ENCODE data around the gene PANK3. TPM values are rescaled to one million over a fixed set of nuclear protein-coding genes. Genes with fewer than 3 reads are reported as not detected.
"Not testable (repeated sequence)": the region's sequence is repeated elsewhere in the genome, so short reads cannot be mapped to it uniquely, and the experiment has no call there.

Gene PANK3
- total RNA-seq, 2 experiments from 2014 or later: 58.7 to 60.6 TPM

- no peak overlapping the region for H3K4me3 Mint-ChIP-seq
- ChIA-PET POLR2A (no interaction called here), CTCF (interaction anchor here (0.6 kb wide), 2 partner anchors 188 to 942 kb away, joined by 3 read pairs; no protein-coding TSS in a partner anchor)
- peaks cover 62% of the 10 kb centered on the region for H3K36me3 Mint-ChIP-seq (ENCODE audit: low read depth)
- ATAC-seq (no peak), DNase-seq (no peak)
- no peaks in the 10 kb centered on the region for H3K9me3 Mint-ChIP-seq
- no peak for TF ChIP-seq CTCF (IDR thresholded peaks at IDR 0.05)
- no peaks in the 10 kb centered on the region for H3K4me1 Mint-ChIP-seq (ENCODE audit: low read depth)
- intact Hi-C loops (cut with micrococcal nuclease): no loop called here
- no peaks in the 10 kb centered on the region for H3K27me3 Mint-ChIP-seq
- no peak overlapping the region for H3K27ac Mint-ChIP-seq
These were observed 25.6 kb downstream of the PANK3 start for GRCh38 chr5:168553377-168554130.

- ATAC-seq (no peak), DNase-seq (no peak)
- POLR2A ChIA-PET: no interaction called here
- Mint-ChIP-seq H3K27ac (no peak overlapping the region), H3K36me3 (ENCODE audit: low read depth) (peaks cover 65% of the 10 kb centered on the region), H3K9me3 (peaks cover 3% of the 10 kb centered on the region), H3K4me1 (ENCODE audit: low read depth) (no peaks in the 10 kb centered on the region), H3K27me3 (no peaks in the 10 kb centered on the region), H3K4me3 (no peak overlapping the region)
- CTCF ChIA-PET: no interaction called here
- intact Hi-C loops (cut with micrococcal nuclease): no loop called here
- no peak for TF ChIP-seq CTCF (IDR thresholded peaks at IDR 0.05)
These were observed 27.0 kb downstream of the PANK3 start for GRCh38 chr5:168552146-168552545.

- intact Hi-C loops (cut with micrococcal nuclease): no loop called here
- DNase-seq: no peak
- H3K36me3 Mint-ChIP-seq (ENCODE audit: low read depth): peaks cover 59% of the 10 kb centered on the region
- CTCF ChIA-PET: no interaction called here
- no peaks in the 10 kb centered on the region for H3K4me1 Mint-ChIP-seq (ENCODE audit: low read depth)
- H3K4me3 Mint-ChIP-seq: no peak overlapping the region
- H3K27me3 Mint-ChIP-seq: no peaks in the 10 kb centered on the region
- peaks cover 5% of the 10 kb centered on the region for H3K9me3 Mint-ChIP-seq
- POLR2A ChIA-PET: no interaction called here
- ATAC-seq: no peak
- TF ChIP-seq CTCF (IDR thresholded peaks at IDR 0.05): no peak
- H3K27ac Mint-ChIP-seq: no peak overlapping the region
These were observed 28.5 kb downstream of the PANK3 start for GRCh38 chr5:168550656-168551055.

GRCh38 chr5:168549554-168549953 lies 29.6 kb downstream of the PANK3 start:
- no peak for TF ChIP-seq CTCF (IDR thresholded peaks at IDR 0.05)
- H3K9me3 Mint-ChIP-seq: peaks cover 7% of the 10 kb centered on the region
- no peak overlapping the region for H3K4me3 Mint-ChIP-seq
- DNase-seq (no peak), ATAC-seq (no peak)
- POLR2A ChIA-PET: interaction anchor here (1.4 kb wide), 1 partner anchor 10 kb away, joined by 3 read pairs; no protein-coding TSS in a partner anchor
- intact Hi-C loops (cut with micrococcal nuclease): no loop called here
- no peak overlapping the region for H3K27ac Mint-ChIP-seq
- CTCF ChIA-PET: no interaction called here
- peaks cover 58% of the 10 kb centered on the region for H3K36me3 Mint-ChIP-seq (ENCODE audit: low read depth)
- H3K27me3 Mint-ChIP-seq: no peaks in the 10 kb centered on the region
- no peaks in the 10 kb centered on the region for H3K4me1 Mint-ChIP-seq (ENCODE audit: low read depth)

- H3K36me3 Mint-ChIP-seq (ENCODE audit: low read depth): no peaks in the 10 kb centered on the region
- H3K4me1 Mint-ChIP-seq (ENCODE audit: low read depth): no peaks in the 10 kb centered on the region
- POLR2A ChIA-PET: no interaction called here
- H3K4me3 Mint-ChIP-seq: no peak overlapping the region
- peaks cover 5% of the 10 kb centered on the region for H3K27me3 Mint-ChIP-seq
- CTCF ChIA-PET: interaction anchor here (0.7 kb wide), 1 partner anchor 9 kb away, joined by 3 read pairs; no protein-coding TSS in a partner anchor
- TF ChIP-seq CTCF (IDR thresholded peaks at IDR 0.05): no peak
- no peak overlapping the region for H3K27ac Mint-ChIP-seq
- intact Hi-C loops (cut with micrococcal nuclease): no loop called here
- DNase-seq (no peak), ATAC-seq (no peak)
- H3K9me3 Mint-ChIP-seq: no peaks in the 10 kb centered on the region
These were observed 42.0 kb downstream of the PANK3 start for GRCh38 chr5:168537176-168537575.

GRCh38 chr5:168534351-168534750 lies 44.8 kb downstream of the PANK3 start:
- peaks cover 24% of the 10 kb centered on the region for H3K27me3 Mint-ChIP-seq
- DNase-seq; CTCF ChIA-PET; H3K36me3 Mint-ChIP-seq (ENCODE audit: low read depth); H3K4me1 Mint-ChIP-seq (ENCODE audit: low read depth); H3K9me3 Mint-ChIP-seq; ATAC-seq; H3K27ac Mint-ChIP-seq; intact Hi-C loops (cut with micrococcal nuclease); POLR2A ChIA-PET; H3K4me3 Mint-ChIP-seq: not testable (repeated sequence)

All from activated CD8-positive, alpha-beta T cell treated with anti-CD3 and anti-CD28 coated beads for 36 hours (primary cell).